NCI-H1417 treated with DMSO at 0.1 percent for 48 hours (cell line): ENCODE measurements around the gene LRFN3.
"Not testable (repeated sequence)": the region's sequence is repeated elsewhere in the genome, so short reads cannot be mapped to it uniquely, and the experiment has no call there.

Source experiments
- DNase-seq: peaks from one replicate; lab custom pipeline; 2025; lab: John Stamatoyannopoulos, UW

The LRFN3 gene

DNA sequence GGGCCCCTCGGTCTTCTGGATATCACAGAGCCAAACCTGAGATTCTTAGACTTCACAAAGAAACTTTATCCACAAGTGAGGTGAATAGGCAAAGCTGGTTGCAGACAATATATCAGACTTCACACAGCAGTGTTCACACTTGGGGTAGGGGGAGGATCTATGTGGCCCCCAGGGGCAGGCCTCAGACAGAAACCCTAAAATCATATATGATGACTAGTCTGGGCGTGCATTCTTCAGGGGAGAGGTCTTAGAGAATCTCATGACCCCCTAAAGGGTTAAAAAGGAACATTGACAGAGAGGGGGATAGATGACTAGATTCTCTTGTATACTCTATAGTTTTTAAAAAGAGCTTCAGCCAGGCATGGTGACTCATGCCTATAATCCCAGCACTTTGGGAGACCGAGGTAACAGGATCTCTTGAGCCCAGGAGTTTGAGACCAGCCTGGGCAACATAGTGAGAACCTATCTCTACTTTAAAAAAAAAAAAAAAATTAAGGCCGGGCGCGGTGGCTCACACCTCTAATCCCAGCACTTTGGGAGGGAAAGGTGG is 30.9 kb upstream of the LRFN3 start:
- no peak for DNase-seq

GRCh38 chr19:35907377-35907745 is 28.8 kb upstream of the LRFN3 start:
- no peak for DNase-seq

GRCh38 chr19:35908010-35908441 is 28.1 kb upstream of the LRFN3 start, which contains the start of gene TYROBP:
Gene TYROBP, minus strand, starts transcription at chr19:35908295. Its CDS starts 67 bp downstream, at chr19:35908228.
- no peak for DNase-seq

GRCh38 chr19:35908973-35909683 is 27.0 kb upstream of the LRFN3 start:
- DNase-seq, result no peak

- DNase-seq, result no peak
These were observed 26.5 kb upstream of the LRFN3 start for GRCh38 chr19:35909684-35910035.

DNA sequence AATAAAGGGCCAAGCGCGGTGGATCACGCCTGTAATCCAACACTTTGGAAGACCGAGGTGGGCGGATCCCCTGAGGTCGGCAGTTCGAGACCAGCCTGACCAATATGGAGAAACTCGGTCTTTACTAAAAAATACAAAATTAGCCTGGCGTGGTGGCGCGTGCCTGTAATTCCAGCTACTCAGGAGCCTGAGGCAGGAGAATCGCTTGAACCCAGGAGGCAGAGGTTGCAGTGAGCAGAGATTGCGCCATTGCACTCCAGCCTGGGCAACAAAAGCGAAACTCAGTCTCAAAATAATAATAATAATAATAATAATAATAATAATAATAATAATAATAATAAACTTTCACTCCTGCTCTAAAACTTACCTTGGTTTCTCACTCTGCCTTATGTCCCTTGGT is 25.8 kb upstream of the LRFN3 start:
- not testable (repeated sequence) for DNase-seq

DNA sequence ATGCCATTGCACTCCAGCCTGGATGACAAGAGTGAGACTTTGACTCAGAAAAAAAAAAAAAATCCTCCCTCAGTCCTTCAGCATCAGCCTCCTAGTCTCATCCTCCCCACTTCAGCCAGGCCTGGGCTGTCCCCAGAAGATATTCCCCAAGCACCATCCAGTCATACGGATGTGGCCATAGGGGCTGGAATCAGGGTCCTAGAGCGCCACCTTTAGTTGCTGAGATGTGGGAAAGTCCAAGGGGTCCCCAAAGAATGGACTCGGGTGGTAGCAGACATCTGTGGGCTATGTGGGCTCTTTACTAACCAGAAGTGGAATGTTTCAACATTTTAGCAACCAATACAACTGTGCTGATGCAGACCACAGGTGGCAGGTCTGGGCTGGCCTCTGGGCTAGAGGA is 25.0 kb upstream of the LRFN3 start:
- DNase-seq, result no peak

GRCh38 chr19:35911790-35912189 is 24.4 kb upstream of the LRFN3 start:
- no peak for DNase-seq

- DNase-seq, result no peak
These were observed 22.6 kb upstream of the LRFN3 start for GRCh38 chr19:35913589-35913988.

DNA sequence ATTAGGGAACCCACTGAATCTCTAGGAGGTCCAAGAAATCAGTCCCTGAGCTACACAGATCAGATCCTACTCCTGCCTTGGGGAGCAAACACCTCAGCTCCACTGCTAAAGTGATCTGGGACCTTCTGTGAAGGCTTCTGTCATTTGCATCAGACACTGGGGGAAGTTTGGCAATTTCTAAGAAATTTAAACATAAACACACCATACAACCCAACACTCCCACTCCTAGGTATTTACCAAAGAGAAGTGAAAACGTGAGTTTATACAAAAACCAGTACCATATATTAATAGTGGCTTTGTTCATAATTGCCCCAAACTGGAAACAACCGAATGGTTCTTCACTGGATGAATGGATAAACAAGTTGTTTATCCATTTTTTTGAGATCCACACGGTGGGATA is 20.7 kb upstream of the LRFN3 start:
- DNase-seq, result no peak

- DNase-seq, result no peak
These were observed 16.9 kb upstream of the LRFN3 start for GRCh38 chr19:35919306-35919705.

- no peak for DNase-seq
These were observed 15.2 kb upstream of the LRFN3 start for GRCh38 chr19:35921012-35921411.

- no peak for DNase-seq
These were observed 10.7 kb upstream of the LRFN3 start for GRCh38 chr19:35925501-35925900.

DNA sequence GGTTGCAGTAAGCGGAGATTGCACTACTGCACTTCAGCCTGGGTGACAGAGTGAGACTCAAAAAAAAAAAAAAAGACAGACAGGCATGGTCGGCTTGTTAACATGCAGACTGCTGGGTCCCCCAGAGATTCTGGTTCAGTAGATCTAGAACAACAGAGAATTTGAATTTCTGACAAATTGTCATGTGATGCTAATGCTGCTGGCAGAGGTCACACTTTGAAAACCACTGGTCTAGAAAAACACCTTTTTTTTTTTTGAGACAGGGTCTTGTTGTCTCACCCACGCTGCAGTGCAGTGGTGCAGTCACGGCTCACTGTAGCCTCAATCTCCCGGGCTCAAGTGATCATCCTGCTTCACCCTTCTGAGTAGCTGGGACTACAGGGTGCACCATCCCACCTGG is 7.7 kb upstream of the LRFN3 start:
- no peak for DNase-seq

- DNase-seq, result no peak
These were observed 6.3 kb upstream of the LRFN3 start for GRCh38 chr19:35929876-35930275.

DNA sequence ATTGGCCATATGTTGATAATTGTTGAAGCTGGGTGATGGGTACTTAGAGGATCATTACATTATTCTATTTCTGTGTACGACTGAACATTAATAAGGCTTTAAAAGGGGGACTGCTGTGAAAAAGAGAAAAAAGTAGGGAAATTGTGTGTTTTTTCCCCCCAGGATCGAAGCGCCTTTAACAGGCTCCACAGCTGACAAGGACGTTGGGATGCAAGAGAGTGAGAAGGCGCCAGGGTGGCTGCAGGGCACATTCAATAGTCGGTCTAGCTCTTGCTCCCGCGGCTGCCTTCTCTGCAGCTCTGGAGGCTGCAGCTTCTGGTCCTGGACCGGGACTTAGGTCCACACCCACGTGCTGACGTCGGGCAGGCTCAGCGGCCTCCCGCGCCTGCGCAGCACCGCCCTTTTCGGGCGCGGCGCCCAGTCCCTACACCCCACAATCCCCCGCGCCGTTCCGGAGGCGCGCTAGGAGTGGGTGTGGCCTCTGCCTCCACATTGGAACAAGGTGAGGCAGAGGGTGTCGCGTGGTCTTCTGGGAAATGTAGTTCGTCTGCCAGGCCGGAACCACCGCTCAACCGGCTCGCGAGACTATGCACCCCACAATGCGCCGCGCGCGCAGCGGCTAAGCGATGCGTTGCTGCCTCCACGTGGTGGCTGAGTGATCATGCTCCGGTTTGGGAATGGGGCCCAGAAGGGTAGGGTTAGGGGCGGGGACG is 4.9 kb upstream of the LRFN3 start:
- DNase-seq, result peak; percentile 92

DNA sequence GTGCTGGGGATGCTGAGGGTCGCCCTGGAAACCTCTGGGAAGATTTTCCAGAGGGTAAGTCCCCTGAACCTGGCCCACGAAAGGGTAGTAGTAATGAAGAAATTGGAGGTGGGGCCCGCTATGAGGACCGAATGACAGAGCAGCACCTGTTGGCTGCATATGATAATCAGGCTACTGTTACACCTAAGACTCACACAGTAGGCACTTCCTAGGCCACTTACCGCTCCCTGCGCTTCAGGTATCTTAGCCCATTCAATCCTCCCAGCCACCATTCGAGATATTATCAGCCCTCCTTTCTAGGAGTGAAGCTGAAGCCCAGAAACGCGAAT is 4.3 kb upstream of the LRFN3 start:
- no peak for DNase-seq

DNA sequence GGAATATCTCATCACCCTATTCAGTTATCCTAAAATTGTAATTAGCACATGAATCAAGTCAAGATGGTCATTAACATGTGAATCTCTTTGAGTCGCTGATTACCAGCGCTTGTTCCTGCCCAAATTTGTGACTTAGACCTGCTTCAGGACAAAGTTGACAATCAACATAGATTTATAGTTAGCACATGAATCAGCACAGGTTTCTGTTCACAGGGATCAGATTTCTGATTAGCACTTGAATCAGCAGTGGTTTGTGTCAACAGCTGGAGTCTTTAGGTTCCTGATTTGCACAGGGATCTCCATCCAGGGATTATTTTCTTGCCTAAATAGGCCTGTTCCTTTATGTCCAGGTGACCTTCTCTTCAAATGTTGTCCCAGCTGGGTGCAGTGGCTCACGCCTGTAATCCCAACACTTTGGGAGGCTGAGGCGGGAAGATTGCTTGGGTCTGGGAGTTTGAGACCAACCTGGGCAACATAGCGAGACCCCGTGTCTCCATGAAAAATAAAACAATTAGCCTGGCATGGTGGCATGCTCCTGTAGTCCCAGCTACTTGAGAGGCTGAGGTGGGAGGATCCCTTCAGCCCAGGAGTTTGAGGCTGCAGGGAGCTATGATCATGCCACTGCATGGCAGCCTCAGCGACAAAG is 3.8 kb upstream of the LRFN3 start:
- no peak for DNase-seq

GRCh38 chr19:35936738-35937268 is 629 bp downstream of the LRFN3 start:
- DNase-seq, result no peak

DNA sequence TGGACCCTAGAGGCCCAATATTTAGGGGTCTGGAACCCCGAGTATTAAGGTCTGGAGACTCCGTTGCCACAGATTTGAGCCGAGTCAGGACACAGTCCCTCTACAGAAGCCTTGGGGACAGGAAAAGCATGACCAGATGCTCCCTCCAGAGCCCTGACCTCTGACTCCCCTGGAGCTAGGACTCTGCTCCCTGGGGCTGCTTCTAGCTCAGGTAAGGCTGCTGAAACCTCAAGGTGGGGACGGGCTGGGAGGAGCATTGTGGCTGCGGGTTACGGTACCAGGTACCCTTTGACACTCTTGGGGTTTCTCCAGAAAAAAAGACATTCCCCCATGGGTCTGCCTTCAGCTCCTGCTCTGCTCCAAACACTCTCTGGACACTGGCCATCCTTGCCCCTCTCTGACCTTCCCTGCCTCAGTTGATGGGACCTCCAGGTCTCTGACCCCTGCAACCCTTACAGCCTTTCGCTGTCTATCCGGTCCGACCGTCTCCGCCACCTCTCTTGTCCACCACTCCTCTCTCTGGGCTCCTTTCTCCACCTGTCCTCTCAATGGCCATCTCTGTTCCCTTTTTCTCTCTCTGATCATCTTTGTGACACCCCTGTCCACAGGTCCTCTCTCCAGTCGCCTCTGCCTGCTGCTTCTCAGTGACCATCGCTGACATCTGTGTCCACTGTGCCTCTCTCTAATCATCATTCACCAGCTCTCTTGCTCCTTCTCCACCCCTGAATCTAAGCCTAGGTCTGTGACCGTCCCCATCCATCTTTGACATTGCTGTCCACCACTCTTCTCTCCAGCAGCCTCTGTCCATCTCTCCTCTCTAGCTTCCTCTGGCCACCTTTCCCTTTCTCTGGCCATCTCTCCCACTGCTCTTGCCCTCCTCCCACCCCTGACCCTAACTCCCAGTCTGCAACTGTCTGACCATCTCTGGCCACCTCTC is 1.4 kb downstream of the LRFN3 start:
- no peak for DNase-seq

DNA sequence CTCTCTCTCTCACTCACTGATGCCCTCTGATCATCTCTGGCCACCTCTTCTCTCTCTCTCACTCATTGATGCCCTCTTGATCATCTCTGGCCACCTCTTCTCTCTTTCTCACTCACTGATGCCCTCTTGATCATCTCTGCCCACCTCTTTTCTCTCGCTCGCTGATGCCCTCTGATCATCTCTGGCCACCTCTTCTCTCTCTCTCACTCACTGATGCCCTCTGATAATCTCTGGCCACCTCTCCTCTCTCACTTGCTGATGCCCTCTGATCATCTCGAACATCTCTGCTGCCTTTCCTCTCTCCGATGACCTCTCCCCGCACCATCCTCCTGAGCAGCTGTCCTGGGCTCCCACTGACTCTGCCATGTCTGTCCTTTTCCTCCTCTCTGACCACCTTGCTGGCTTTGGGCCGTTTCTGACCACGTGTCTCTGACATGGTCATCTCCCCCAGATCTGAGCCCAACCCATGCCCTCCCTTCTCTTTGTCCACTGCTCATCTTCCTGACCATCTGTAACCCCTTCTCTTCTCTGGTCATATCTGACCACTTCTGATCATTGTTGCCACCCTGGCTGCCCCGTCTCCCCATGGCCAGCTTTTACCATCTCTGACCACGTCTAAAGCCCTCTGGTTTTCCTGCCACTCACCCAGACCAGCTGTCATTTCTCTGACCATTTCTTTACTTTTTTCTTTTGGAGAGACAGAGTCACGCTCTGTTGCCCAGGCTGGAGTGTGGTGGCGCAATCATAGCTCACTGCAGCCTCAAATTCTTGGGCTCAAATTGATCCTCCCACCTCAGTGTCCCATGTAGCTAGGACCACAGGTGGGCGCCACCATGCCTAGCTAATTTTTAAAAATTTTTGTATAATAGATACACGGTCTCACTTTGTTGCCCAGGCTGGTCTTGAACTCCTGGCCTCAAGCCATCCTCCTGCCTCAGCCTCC is 2.4 kb downstream of the LRFN3 start:
- no peak for DNase-seq
